NCI-H2081 treated with DMSO at 0.1 percent for 48 hours (cell line): ENCODE measurements around the gene TMEM40.
"Not testable (repeated sequence)": the region's sequence is repeated elsewhere in the genome, so short reads cannot be mapped to it uniquely, and the experiment has no call there.

Experiments used
- DNase-seq: peaks from one replicate; lab custom pipeline; 2025; lab: John Stamatoyannopoulos, UW

TMEM40 gene

GRCh38 chr3:12750658-12751071, 8.4 kb downstream of the TMEM40 start:
- no peak for DNase-seq

- no peak for DNase-seq
Observed at GRCh38 chr3:12750223-12750622, 8.8 kb downstream of the TMEM40 start.

- no peak for DNase-seq
Observed at GRCh38 chr3:12748477-12748876, 10.6 kb downstream of the TMEM40 start.

GRCh38 chr3:12746419-12746818, 12.6 kb downstream of the TMEM40 start:
- DNase-seq: no peak

- DNase-seq: no peak
Observed at GRCh38 chr3:12744326-12744725, 14.7 kb downstream of the TMEM40 start.

GRCh38 chr3:12743583-12743982, 15.5 kb downstream of the TMEM40 start:
- DNase-seq: no peak

GRCh38 chr3:12742330-12743107, 16.5 kb downstream of the TMEM40 start:
- DNase-seq: no peak

GRCh38 chr3:12741209-12741608, 17.9 kb downstream of the TMEM40 start:
- no peak for DNase-seq

GRCh38 chr3:12737833-12738232, 21.2 kb downstream of the TMEM40 start:
- no peak for DNase-seq

GRCh38 chr3:12737319-12737718, 21.7 kb downstream of the TMEM40 start:
- DNase-seq: no peak

GRCh38 chr3:12734960-12735359, 24.1 kb downstream of the TMEM40 start:
- DNase-seq: no peak

- DNase-seq: no peak
Observed at GRCh38 chr3:12733566-12733965, 25.5 kb downstream of the TMEM40 start.

GRCh38 chr3:12730506-12731242, 28.4 kb downstream of the TMEM40 start:
- DNase-seq: no peak

- DNase-seq: no peak
Observed at GRCh38 chr3:12729051-12729651, 29.9 kb downstream of the TMEM40 start.

- no peak for DNase-seq
Observed at GRCh38 chr3:12727937-12728336, 31.1 kb downstream of the TMEM40 start.

GRCh38 chr3:12727481-12727880, 31.6 kb downstream of the TMEM40 start:
- DNase-seq: no peak

- no peak for DNase-seq
Observed at GRCh38 chr3:12725436-12725835, 33.6 kb downstream of the TMEM40 start.

- DNase-seq: no peak
Observed at GRCh38 chr3:12724794-12725193, 34.3 kb downstream of the TMEM40 start.

GRCh38 chr3:12723362-12723761, 35.7 kb downstream of the TMEM40 start:
- DNase-seq: not testable (repeated sequence)

GRCh38 chr3:12722226-12722625, 36.8 kb downstream of the TMEM40 start:
- no peak for DNase-seq

GRCh38 chr3:12719984-12720898, 38.8 kb downstream of the TMEM40 start:
- peak; percentile 41 for DNase-seq

- no peak for DNase-seq
Observed at GRCh38 chr3:12719541-12719940, 39.5 kb downstream of the TMEM40 start.
